ENCODE measurements around the gene SLC9A8. TPM values are rescaled to one million over a fixed set of nuclear protein-coding genes. Genes with fewer than 3 reads are reported as not detected.

Gene SLC9A8
- total RNA-seq, 1 donor from 2014 or later = 4.1 TPM

- no peak for DNase-seq (ENCODE audit: low spot score)
- Histone ChIP-seq H3K4me3 (no peak overlapping the region), H3K79me2 (ENCODE audit: low read depth) (peaks cover 2% of the 10 kb centered on the region), H3K36me3 (peaks cover 10% of the 10 kb centered on the region), H3K27me3 (no peaks in the 10 kb centered on the region), H3F3A (ENCODE audit: low read depth) (peaks cover 6% of the 10 kb centered on the region), H3K27ac (no peak overlapping the region), H3K4me1 (no peaks in the 10 kb centered on the region), H3K9me3 (ENCODE audit: low read depth) (no peaks in the 10 kb centered on the region), H3K9ac (no peak overlapping the region), H2AFZ (replicated peaks) (no peak overlapping the region), H4K20me1 (ENCODE audit: low read depth) (no peaks in the 10 kb centered on the region), H3K4me2 (no peak overlapping the region)
- H3K27me3 Mint-ChIP-seq (ENCODE audit: insufficient read depth, low read depth) = no peaks in the 10 kb centered on the region
- no peaks in the 10 kb centered on the region for H3K9me3 Mint-ChIP-seq
- no peak for TF ChIP-seq EZH2 (IDR thresholded peaks at IDR 0.05)
- no peak for TF ChIP-seq EZH2phosphoT487 (IDR thresholded peaks at IDR 0.05)
- TF ChIP-seq, protein P1, sequence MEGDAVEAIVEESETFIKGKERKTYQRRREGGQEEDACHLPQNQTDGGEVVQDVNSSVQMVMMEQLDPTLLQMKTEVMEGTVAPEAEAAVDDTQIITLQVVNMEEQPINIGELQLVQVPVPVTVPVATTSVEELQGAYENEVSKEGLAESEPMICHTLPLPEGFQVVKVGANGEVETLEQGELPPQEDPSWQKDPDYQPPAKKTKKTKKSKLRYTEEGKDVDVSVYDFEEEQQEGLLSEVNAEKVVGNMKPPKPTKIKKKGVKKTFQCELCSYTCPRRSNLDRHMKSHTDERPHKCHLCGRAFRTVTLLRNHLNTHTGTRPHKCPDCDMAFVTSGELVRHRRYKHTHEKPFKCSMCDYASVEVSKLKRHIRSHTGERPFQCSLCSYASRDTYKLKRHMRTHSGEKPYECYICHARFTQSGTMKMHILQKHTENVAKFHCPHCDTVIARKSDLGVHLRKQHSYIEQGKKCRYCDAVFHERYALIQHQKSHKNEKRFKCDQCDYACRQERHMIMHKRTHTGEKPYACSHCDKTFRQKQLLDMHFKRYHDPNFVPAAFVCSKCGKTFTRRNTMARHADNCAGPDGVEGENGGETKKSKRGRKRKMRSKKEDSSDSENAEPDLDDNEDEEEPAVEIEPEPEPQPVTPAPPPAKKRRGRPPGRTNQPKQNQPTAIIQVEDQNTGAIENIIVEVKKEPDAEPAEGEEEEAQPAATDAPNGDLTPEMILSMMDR (IDR thresholded peaks at IDR 0.05) = no peak
- no peak overlapping the region for H3K27ac Mint-ChIP-seq
- H3K4me1 Mint-ChIP-seq = peaks cover 2% of the 10 kb centered on the region
- peaks cover 19% of the 10 kb centered on the region for H3K36me3 Mint-ChIP-seq
- no peak overlapping the region for H3K4me3 Mint-ChIP-seq
Measured at GRCh38 chr20:49818816-49819215, 6.2 kb downstream of the SLC9A8 start.

- no peaks in the 10 kb centered on the region for H3K9me3 Mint-ChIP-seq
- no peak for TF ChIP-seq EZH2 (IDR thresholded peaks at IDR 0.05)
- TF ChIP-seq, protein P1 (IDR thresholded peaks at IDR 0.05) = no peak
- no peak for TF ChIP-seq EZH2phosphoT487 (IDR thresholded peaks at IDR 0.05)
- Histone ChIP-seq H3K4me2 (no peak overlapping the region), H3K79me2 (ENCODE audit: low read depth) (no peaks in the 10 kb centered on the region), H3K27ac (no peak overlapping the region), H3K4me3 (no peak overlapping the region), H3K4me1 (no peaks in the 10 kb centered on the region), H3K9me3 (ENCODE audit: low read depth) (no peaks in the 10 kb centered on the region), H3K27me3 (no peaks in the 10 kb centered on the region), H2AFZ (replicated peaks) (no peak overlapping the region), H3K36me3 (peaks cover 10% of the 10 kb centered on the region), H3K9ac (no peak overlapping the region), H3F3A (ENCODE audit: low read depth) (no peaks in the 10 kb centered on the region), H4K20me1 (ENCODE audit: low read depth) (no peaks in the 10 kb centered on the region)
- H3K4me3 Mint-ChIP-seq = no peak overlapping the region
- no peak for DNase-seq (ENCODE audit: low spot score)
- H3K27me3 Mint-ChIP-seq (ENCODE audit: insufficient read depth, low read depth) = no peaks in the 10 kb centered on the region
- H3K4me1 Mint-ChIP-seq = no peaks in the 10 kb centered on the region
- H3K27ac Mint-ChIP-seq = no peak overlapping the region
- H3K36me3 Mint-ChIP-seq = peaks cover 22% of the 10 kb centered on the region
Measured at GRCh38 chr20:49819702-49820101, 7.1 kb downstream of the SLC9A8 start.

- H3K4me3 Mint-ChIP-seq = no peak overlapping the region
- H3K9ac ChIP-seq = no peak overlapping the region
- no peaks in the 10 kb centered on the region for H3K27me3 ChIP-seq
- H3K4me3 ChIP-seq = no peak overlapping the region
- no peak overlapping the region for H3K4me2 ChIP-seq
- H3K36me3 ChIP-seq = peaks cover 10% of the 10 kb centered on the region
- no peaks in the 10 kb centered on the region for H3K4me1 Mint-ChIP-seq
- H3F3A ChIP-seq (ENCODE audit: low read depth) = no peaks in the 10 kb centered on the region
- no peak overlapping the region for H3K27ac ChIP-seq
- no peak for DNase-seq (ENCODE audit: low spot score)
- no peaks in the 10 kb centered on the region for H3K9me3 Mint-ChIP-seq
- H3K27me3 Mint-ChIP-seq (ENCODE audit: insufficient read depth, low read depth) = no peaks in the 10 kb centered on the region
- no peak overlapping the region for H2AFZ ChIP-seq (replicated peaks)
- no peaks in the 10 kb centered on the region for H4K20me1 ChIP-seq (ENCODE audit: low read depth)
- H3K27ac Mint-ChIP-seq = no peak overlapping the region
- no peaks in the 10 kb centered on the region for H3K4me1 ChIP-seq
- H3K79me2 ChIP-seq (ENCODE audit: low read depth) = no peaks in the 10 kb centered on the region
- H3K36me3 Mint-ChIP-seq = peaks cover 26% of the 10 kb centered on the region
- TF ChIP-seq, protein P1 (IDR thresholded peaks at IDR 0.05) = no peak
- TF ChIP-seq EZH2 (IDR thresholded peaks at IDR 0.05) (no peak), EZH2phosphoT487 (IDR thresholded peaks at IDR 0.05) (no peak)
- H3K9me3 ChIP-seq (ENCODE audit: low read depth) = no peaks in the 10 kb centered on the region
Measured at GRCh38 chr20:49821381-49821780, 8.8 kb downstream of the SLC9A8 start.
